ENCODE data around the gene PITPNM1. TPM values are rescaled to one million over a fixed set of nuclear protein-coding genes. Genes with fewer than 3 reads are reported as not detected.
A peak's percentile ranks its signal among the peaks of the same experiment; 100 is the strongest.
"Not testable (repeated sequence)": the region's sequence is repeated elsewhere in the genome, so short reads cannot be mapped to it uniquely, and the experiment has no call there.

Gene PITPNM1
- 7.5 TPM for total RNA-seq

- no peak for DNase-seq
Observed at GRCh38 chr11:67504950-67505581, at the start of gene PITPNM1. Gene PITPNM1, minus strand, starts transcription at chr11:67505363. Its CDS starts 1,183 bp downstream, at chr11:67504180.

GRCh38 chr11:67551697-67552096, 46.5 kb upstream of the PITPNM1 start:
- not testable (repeated sequence) for DNase-seq

- no peak for DNase-seq
Observed at GRCh38 chr11:67551127-67551526, 46.0 kb upstream of the PITPNM1 start.

GRCh38 chr11:67548555-67549110, 43.5 kb upstream of the PITPNM1 start:
- DNase-seq, result no peak

GRCh38 chr11:67548112-67548511, 42.9 kb upstream of the PITPNM1 start:
- DNase-seq, result not testable (repeated sequence)

- no peak for DNase-seq
Observed at GRCh38 chr11:67545280-67545679, 40.1 kb upstream of the PITPNM1 start.

GRCh38 chr11:67544616-67545242, 39.6 kb upstream of the PITPNM1 start:
- DNase-seq, result no peak

GRCh38 chr11:67543585-67543984, 38.4 kb upstream of the PITPNM1 start:
- no peak for DNase-seq

- DNase-seq, result no peak
Observed at GRCh38 chr11:67542971-67543370, 37.8 kb upstream of the PITPNM1 start.

GRCh38 chr11:67542169-67542568, 37.0 kb upstream of the PITPNM1 start:
- DNase-seq, result no peak

GRCh38 chr11:67541198-67541597, 36.0 kb upstream of the PITPNM1 start:
- DNase-seq, result no peak

- no peak for DNase-seq
Observed at GRCh38 chr11:67539550-67539949, 34.4 kb upstream of the PITPNM1 start.

- no peak for DNase-seq
Observed at GRCh38 chr11:67538823-67539505, 33.8 kb upstream of the PITPNM1 start.

GRCh38 chr11:67538306-67538705, 33.1 kb upstream of the PITPNM1 start:
- DNase-seq, result no peak

- no peak for DNase-seq
Observed at GRCh38 chr11:67535561-67535960, 30.4 kb upstream of the PITPNM1 start.

GRCh38 chr11:67534070-67534679, 29.0 kb upstream of the PITPNM1 start:
- no peak for DNase-seq

- no peak for DNase-seq
Observed at GRCh38 chr11:67532889-67533288, 27.7 kb upstream of the PITPNM1 start.

GRCh38 chr11:67530282-67530592, 25.1 kb upstream of the PITPNM1 start:
- peak; percentile 28 for DNase-seq

GRCh38 chr11:67528376-67528775, 23.2 kb upstream of the PITPNM1 start:
- no peak for DNase-seq

GRCh38 chr11:67525275-67525976, 20.3 kb upstream of the PITPNM1 start:
- DNase-seq, result no peak

- DNase-seq, result no peak
Observed at GRCh38 chr11:67524480-67524808, 19.3 kb upstream of the PITPNM1 start.

Measured in skin of body (tissue), 2 donors.